ENCODE data around the gene DHODH.
"Not testable (repeated sequence)": the region's sequence is repeated elsewhere in the genome, so short reads cannot be mapped to it uniquely, and the experiment has no call there.

DNA sequence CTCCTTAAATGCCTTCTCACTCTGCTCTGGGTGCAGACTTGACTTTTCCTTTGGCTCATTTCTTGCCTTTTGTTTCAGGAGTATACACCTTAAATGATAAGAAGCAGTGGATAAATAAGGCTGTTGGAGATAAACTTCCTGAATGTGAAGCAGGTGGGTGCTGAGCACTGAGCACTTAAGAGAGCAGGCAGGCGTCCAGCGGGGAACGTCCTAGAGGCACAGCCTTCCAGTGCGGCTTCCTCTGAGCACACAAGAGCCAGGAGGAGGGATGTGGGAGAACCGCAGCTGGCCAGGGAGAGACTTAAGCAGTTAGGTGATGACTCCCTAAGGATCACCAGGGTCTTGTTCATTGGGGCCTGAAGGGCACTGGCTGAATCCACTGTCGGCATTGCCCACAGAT, 66.5 kb downstream of the DHODH start:
- TF ChIP-seq, protein P1, sequence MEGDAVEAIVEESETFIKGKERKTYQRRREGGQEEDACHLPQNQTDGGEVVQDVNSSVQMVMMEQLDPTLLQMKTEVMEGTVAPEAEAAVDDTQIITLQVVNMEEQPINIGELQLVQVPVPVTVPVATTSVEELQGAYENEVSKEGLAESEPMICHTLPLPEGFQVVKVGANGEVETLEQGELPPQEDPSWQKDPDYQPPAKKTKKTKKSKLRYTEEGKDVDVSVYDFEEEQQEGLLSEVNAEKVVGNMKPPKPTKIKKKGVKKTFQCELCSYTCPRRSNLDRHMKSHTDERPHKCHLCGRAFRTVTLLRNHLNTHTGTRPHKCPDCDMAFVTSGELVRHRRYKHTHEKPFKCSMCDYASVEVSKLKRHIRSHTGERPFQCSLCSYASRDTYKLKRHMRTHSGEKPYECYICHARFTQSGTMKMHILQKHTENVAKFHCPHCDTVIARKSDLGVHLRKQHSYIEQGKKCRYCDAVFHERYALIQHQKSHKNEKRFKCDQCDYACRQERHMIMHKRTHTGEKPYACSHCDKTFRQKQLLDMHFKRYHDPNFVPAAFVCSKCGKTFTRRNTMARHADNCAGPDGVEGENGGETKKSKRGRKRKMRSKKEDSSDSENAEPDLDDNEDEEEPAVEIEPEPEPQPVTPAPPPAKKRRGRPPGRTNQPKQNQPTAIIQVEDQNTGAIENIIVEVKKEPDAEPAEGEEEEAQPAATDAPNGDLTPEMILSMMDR (IDR thresholded peaks at IDR 0.05) = not testable (repeated sequence)
- not testable (repeated sequence) for TF ChIP-seq POLR2A (IDR thresholded peaks at IDR 0.05)

Measured in tibial nerve (tissue), 3 donors.